ENCODE data around the gene TRA2A.

DNA sequence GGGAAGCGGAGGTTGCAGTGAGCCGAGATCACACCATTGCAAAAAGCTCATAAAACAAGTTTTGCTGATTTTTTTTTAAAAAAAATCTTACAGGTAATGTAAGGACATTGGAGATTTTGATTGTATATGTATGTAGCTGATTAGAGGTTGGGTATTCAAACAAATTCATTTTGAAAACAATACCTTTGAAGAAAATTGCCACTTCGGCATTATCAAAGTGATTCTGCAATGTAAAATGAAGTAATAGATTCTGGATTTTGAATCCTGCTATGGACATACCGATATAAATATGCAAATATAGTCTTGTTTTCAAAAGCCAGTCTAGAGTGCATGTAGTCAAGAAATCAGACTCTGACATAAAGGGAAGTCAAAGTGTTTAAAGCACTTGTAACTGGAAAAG lies 49.1 kb downstream of the TRA2A start:
- TF ChIP-seq GATA2 (IDR thresholded peaks at IDR 0.05; ENCODE audit: low read depth, low read length) = no peak
- TF ChIP-seq GATA3 (IDR thresholded peaks at IDR 0.05; ENCODE audit: low read depth, low read length) = no peak

Data from SH-SY5Y (cell line).